ENCODE data around the gene ZDHHC8. TPM values are rescaled to one million over a fixed set of nuclear protein-coding genes. Genes with fewer than 3 reads are reported as not detected.

The ZDHHC8 gene
- total and polyA plus RNA-seq, 9 donors: 5.1 to 77.4 (median 58.9) TPM

DNA sequence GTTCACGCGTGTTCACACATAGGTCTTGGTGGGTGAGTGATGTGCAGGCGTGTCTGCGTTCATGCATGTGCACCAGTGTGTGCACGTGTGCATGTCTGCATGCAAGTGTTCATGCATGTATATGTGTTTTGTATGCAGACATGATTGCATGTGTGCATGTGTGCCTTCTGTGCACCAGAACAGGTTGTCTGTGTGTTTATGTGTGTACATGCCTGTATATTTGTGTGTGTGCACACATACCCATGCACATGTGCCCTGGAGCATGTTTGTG lies 4.9 kb downstream of the ZDHHC8 start:
- no peak for DNase-seq
- 84 to 96% (median 91%) methylated on average over 5 of the region's 5 CpGs for whole genome bisulfite sequencing, 3 donors
- no peaks in the 10 kb centered on the region for H3K9me3 ChIP-seq
- intact Hi-C loops (cut with DNase I): loop anchor here in 1 of 4 donors (10.0 kb wide), 1 partner anchor 58 kb away; no protein-coding TSS in a partner anchor
- no peak overlapping the region for H3K27ac ChIP-seq
- TF ChIP-seq EP300 (IDR thresholded peaks at IDR 0.05): no peak
- TF ChIP-seq POLR2A (IDR thresholded peaks at IDR 0.05): no peak
- TF ChIP-seq, protein P1, sequence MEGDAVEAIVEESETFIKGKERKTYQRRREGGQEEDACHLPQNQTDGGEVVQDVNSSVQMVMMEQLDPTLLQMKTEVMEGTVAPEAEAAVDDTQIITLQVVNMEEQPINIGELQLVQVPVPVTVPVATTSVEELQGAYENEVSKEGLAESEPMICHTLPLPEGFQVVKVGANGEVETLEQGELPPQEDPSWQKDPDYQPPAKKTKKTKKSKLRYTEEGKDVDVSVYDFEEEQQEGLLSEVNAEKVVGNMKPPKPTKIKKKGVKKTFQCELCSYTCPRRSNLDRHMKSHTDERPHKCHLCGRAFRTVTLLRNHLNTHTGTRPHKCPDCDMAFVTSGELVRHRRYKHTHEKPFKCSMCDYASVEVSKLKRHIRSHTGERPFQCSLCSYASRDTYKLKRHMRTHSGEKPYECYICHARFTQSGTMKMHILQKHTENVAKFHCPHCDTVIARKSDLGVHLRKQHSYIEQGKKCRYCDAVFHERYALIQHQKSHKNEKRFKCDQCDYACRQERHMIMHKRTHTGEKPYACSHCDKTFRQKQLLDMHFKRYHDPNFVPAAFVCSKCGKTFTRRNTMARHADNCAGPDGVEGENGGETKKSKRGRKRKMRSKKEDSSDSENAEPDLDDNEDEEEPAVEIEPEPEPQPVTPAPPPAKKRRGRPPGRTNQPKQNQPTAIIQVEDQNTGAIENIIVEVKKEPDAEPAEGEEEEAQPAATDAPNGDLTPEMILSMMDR (IDR thresholded peaks at IDR 0.05): no peak
- H3K4me1 ChIP-seq (ENCODE audit: insufficient read depth): peaks cover 13% of the 10 kb centered on the region
- no peaks in the 10 kb centered on the region for H3K36me3 ChIP-seq
- H3K4me3 ChIP-seq: no peak overlapping the region
- H3K27me3 ChIP-seq: no peaks in the 10 kb centered on the region

DNA sequence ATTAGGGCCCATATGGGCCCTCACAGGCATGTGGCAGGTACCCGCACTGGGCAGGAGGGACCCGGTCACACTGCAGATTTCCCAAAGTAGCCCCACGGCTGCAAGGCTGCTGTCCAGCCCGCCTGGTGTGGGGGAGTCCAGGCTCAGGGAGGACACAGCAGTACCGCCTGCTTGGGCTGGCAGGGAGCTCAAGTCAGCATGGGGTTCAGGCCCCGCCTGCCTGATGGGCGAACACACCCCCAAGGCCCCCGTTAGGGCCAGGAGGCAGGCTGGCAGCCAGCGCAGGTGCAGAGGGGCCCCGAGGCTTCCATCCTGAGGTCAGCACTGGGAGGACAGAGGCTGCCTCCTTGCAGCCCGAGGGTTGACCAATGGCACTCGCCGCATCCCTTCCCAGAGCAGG lies 5.5 kb downstream of the ZDHHC8 start:
- H3K36me3 ChIP-seq: no peaks in the 10 kb centered on the region
- WGBS, 3 donors: 57 to 72% (median 62%) methylated on average over 10 to 13 of the region's 13 CpGs
- intact Hi-C loops (cut with DNase I): loop anchor here in 1 of 4 donors (10.0 kb wide), 1 partner anchor 58 kb away; no protein-coding TSS in a partner anchor
- H3K4me1 ChIP-seq (ENCODE audit: insufficient read depth): peaks cover 13% of the 10 kb centered on the region
- H3K9me3 ChIP-seq: no peaks in the 10 kb centered on the region
- no peak overlapping the region for H3K27ac ChIP-seq
- H3K27me3 ChIP-seq: no peaks in the 10 kb centered on the region
- TF ChIP-seq, protein P1 (IDR thresholded peaks at IDR 0.05): no peak
- no peak for TF ChIP-seq POLR2A (IDR thresholded peaks at IDR 0.05)
- TF ChIP-seq EP300 (IDR thresholded peaks at IDR 0.05): no peak
- no peak overlapping the region for H3K4me3 ChIP-seq
- DNase-seq: no peak

DNA sequence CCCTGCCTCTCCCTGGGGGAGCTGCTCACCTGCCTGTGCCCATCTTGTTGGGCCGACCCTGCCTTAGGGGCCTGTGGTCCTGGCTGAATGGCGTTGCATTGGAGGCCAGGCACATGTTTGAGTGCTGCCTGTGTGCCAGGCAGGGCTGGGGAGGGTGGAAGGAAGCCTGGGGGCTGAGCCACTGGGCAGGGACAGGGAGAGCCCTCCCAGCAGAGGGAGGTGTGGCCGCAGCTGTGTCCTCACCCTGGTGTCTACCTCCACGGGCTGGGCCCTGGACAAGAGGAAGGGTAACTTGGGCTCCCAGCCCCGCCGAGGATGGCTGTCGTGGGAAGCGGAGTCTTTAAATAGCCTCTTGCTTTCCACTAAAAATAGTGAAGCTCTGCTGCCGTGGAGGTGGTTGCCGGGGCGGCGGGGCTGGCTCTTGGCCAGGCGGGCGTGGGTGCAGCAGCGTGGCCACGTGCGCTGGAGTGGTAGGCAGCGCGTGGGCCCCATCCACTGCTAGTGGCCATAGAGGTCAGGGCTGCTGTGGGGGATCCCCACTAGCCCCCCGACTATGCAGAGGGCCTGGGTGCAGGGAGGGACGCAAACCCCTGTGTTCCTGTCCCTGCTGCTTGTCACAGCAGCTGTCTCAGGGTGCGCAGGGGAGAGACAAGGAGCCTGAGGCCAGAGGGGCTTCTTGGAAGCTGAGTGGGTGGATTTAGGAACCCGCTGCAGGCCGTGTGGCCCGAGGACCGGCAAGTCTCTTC lies 6.2 kb downstream of the ZDHHC8 start:
- Histone ChIP-seq H3K9me3 (no peaks in the 10 kb centered on the region), H3K4me1 (ENCODE audit: insufficient read depth) (peaks cover 12% of the 10 kb centered on the region), H3K4me3 (no peak overlapping the region), H3K36me3 (no peaks in the 10 kb centered on the region), H3K27me3 (no peaks in the 10 kb centered on the region), H3K27ac (no peak overlapping the region)
- no peak for DNase-seq
- TF ChIP-seq EP300 (IDR thresholded peaks at IDR 0.05) (no peak), POLR2A (IDR thresholded peaks at IDR 0.05) (no peak)
- TF ChIP-seq, protein P1 (IDR thresholded peaks at IDR 0.05): no peak
- intact Hi-C loops (cut with DNase I): loop anchor here in 1 of 4 donors (10.0 kb wide), 1 partner anchor 57 kb away; no protein-coding TSS in a partner anchor
- WGBS, 3 donors: 23 to 35% (median 24%) methylated on average over 26 of the region's 26 CpGs

DNA sequence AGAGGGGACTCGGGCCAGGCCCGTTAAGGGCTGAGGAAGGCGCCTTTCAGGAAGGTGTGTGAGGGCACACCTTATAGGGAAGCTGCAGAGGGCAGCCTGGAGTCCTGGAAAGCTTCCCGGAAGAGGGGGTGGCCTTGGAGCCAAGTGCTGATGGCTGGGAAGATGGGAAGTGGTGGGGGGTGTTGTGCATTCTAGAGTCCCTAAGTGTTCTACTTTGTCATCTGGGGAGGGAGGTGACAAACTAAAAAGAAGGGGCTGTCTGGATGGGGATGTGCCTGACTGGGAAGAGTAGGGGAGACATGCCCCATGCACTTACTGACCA lies 6.8 kb downstream of the ZDHHC8 start:
- no peak overlapping the region for H3K27ac ChIP-seq
- intact Hi-C loops (cut with DNase I): loop anchor here in 1 of 4 donors (10.0 kb wide), 1 partner anchor 56 kb away; no protein-coding TSS in a partner anchor

More for the DNA sequence above, 6.8 kb downstream of the ZDHHC8 start:
- Histone ChIP-seq H3K9me3 (no peaks in the 10 kb centered on the region), H3K36me3 (no peaks in the 10 kb centered on the region), H3K27me3 (no peaks in the 10 kb centered on the region), H3K4me3 (no peak overlapping the region), H3K4me1 (ENCODE audit: insufficient read depth) (peaks cover 10% of the 10 kb centered on the region)
- WGBS, 3 donors: 41 to 53% (median 44%) methylated on average over 4 of the region's 4 CpGs
- no peak for DNase-seq
- TF ChIP-seq, protein P1 (IDR thresholded peaks at IDR 0.05): no peak
- TF ChIP-seq EP300 (IDR thresholded peaks at IDR 0.05) (no peak), POLR2A (IDR thresholded peaks at IDR 0.05) (no peak)
